HL-60 (cell line): ENCODE results near the gene PTX3.

Experiments
- DNase-seq, 2 experiments: peaks; one replicate each; pipeline ENCODE4 v3.0.0-alpha.2; 2010 to 2020; ENCODE audit warnings: low read depth in 1 of 2, low spot score in 1 of 2
- H3K27ac ChIP-seq: fragments of 250-450 bp; sonication (Bioruptor Pico); replicated peaks from 2 replicates; pipeline ENCODE4 v1.5.1; 2020; ENCODE audit warnings: mild to moderate bottlenecking, moderate library complexity
- H3K27me3 ChIP-seq: fragments of 250-450 bp; sonication (Bioruptor Pico); 2 replicates; pipeline ENCODE4 v1.5.1; 2021; ENCODE audit warnings: mild to moderate bottlenecking, moderate library complexity; ENCODE audit not compliant: insufficient read depth, poor library complexity, severe bottlenecking
- H3K4me3 ChIP-seq: replicated peaks from 2 replicates; pipeline ENCODE4 v1.5.1; 2011; ENCODE audit warnings: mild to moderate bottlenecking, control low read depth, low read length; ENCODE audit not compliant: insufficient read depth
- CTCF ChIP-seq: IDR thresholded peaks from one replicate; pipeline ENCODE4 v1.5.1; 2011; ENCODE audit warnings: low read length, control low read depth, inconsistent platforms; ENCODE audit not compliant: insufficient read depth
- GABPA ChIP-seq: IDR thresholded peaks from 2 replicates; pipeline ENCODE4 v1.6.1; 2012; ENCODE audit warnings: low read depth
- POLR2AphosphoS5 ChIP-seq: IDR thresholded peaks from 2 replicates; pipeline ENCODE4 v1.6.1; 2012; ENCODE audit warnings: low read depth
- REST ChIP-seq: IDR thresholded peaks from 2 replicates; pipeline ENCODE4 v1.6.1; 2012; ENCODE audit warnings: low read depth; ENCODE audit not compliant: insufficient replicate concordance
- SPI1 ChIP-seq: IDR thresholded peaks from 2 replicates; pipeline ENCODE4 v1.6.1; 2012; ENCODE audit warnings: low read depth, mild to moderate bottlenecking, borderline replicate concordance

The PTX3 gene

GRCh38 chr3:157412323-157412855, 24.3 kb upstream of the PTX3 start:
- H3K27ac ChIP-seq = no peak overlapping the region
- H3K27me3 ChIP-seq = no peaks in the 10 kb centered on the region
- no peak for DNase-seq
- no peak for TF ChIP-seq POLR2AphosphoS5
- TF ChIP-seq GABPA = no peak
- no peak for TF ChIP-seq CTCF
- TF ChIP-seq SPI1 = no peak
- no peak for TF ChIP-seq REST
- H3K4me3 ChIP-seq = no peak overlapping the region

GRCh38 chr3:157414861-157415260, 21.8 kb upstream of the PTX3 start:
- TF ChIP-seq REST = no peak
- TF ChIP-seq POLR2AphosphoS5 = no peak
- no peak for TF ChIP-seq SPI1
- no peak for TF ChIP-seq GABPA
- no peak for TF ChIP-seq CTCF
- DNase-seq = no peak
- Histone ChIP-seq H3K4me3 (no peak overlapping the region), H3K27me3 (no peaks in the 10 kb centered on the region), H3K27ac (no peak overlapping the region)

GRCh38 chr3:157416347-157417087, 20.1 kb upstream of the PTX3 start:
- Histone ChIP-seq H3K27me3 (no peaks in the 10 kb centered on the region), H3K4me3 (no peak overlapping the region), H3K27ac (no peak overlapping the region)
- TF ChIP-seq GABPA (no peak), REST (no peak), SPI1 (no peak), POLR2AphosphoS5 (no peak), CTCF (no peak)
- no peak for DNase-seq
